ENCODE data around the gene ZNHIT2.

The ZNHIT2 gene

DNA sequence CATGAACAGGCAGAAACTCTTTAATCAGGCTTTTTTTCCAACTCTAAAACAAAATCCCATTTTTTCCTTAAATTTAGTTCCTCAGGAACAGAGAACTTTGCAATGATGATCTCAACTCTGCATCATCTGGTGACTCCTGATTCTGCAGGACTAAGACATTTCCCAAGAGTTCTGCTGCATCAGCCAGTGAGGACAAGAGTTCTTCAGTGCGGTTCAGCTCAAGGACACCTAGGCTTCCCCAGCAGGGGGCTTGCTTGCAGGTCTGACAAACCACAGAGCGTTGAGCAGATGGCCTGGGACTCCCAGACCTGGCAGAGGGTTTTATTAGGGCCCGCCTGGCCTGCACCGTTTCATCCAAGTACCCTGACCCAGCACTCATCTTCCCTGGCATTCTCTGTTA is 40.0 kb downstream of the ZNHIT2 start:
- no peak for DNase-seq (ENCODE audit: low read depth in 2 of 2, low spot score in 1 of 2)

GRCh38 chr11:65072631-65072966 is 44.9 kb downstream of the ZNHIT2 start:
- DNase-seq (ENCODE audit: low read depth in 2 of 2, low spot score in 1 of 2): no peak

DNA sequence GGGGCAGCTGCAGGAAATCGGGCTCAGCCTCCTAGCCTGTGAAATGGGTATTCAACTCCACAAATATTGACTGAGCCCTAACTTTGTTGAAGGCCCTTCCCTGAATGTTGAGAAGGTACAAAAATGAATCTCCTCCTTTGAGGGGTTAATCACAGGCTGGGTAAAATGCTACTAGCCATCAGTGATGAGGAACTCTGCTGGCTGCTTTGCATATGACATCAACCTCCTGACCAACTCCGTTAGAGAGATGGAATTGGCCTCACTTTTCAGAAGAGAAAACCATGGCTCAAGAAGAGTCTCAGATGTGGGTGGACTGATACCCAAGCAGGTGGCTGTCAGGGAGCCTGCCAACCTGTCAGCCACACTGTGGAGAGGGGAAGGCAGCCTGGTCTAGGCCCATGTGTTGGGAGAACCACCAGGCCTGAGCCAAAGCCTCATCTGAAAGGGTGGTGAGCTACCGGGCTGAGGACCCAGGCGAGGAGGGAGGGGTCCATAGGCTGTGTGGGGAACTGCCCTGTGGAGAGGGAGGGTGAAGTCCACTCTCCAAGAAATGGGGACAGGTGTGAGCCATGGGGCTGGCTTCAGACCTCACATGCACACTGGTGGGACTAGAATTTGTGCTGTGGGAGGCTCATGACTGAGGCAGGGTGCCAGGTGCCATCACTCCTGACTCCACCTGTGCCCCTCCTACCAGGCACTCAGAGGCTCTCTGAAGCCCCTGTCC is 45.4 kb downstream of the ZNHIT2 start:
- no peak for DNase-seq (ENCODE audit: low read depth in 2 of 2, low spot score in 1 of 2)

GRCh38 chr11:65069217-65069616 is 48.3 kb downstream of the ZNHIT2 start:
- no peak for DNase-seq (ENCODE audit: low read depth in 2 of 2, low spot score in 1 of 2)

DNA sequence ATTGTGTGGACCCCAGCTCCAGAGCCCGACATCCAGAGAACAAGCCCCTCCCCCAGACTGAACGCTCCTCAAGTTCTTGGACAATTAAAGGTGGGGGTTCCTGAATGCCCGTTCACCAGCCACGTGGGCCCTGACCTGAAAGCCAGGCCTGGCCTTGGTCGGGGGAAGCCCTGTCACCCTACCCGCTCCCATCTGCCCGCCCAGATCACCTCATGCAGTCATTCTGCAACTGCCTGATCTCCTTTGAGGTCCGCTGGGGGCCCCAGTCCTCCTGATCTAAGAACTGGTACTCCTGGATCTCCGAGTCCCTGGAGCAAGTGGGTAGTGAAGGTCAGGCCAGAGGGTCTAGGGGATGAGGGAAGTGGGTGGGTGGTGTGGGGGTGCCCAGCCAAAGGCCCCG is 50.1 kb downstream of the ZNHIT2 start:
- DNase-seq (ENCODE audit: low read depth in 2 of 2, low spot score in 1 of 2): no peak

DNA sequence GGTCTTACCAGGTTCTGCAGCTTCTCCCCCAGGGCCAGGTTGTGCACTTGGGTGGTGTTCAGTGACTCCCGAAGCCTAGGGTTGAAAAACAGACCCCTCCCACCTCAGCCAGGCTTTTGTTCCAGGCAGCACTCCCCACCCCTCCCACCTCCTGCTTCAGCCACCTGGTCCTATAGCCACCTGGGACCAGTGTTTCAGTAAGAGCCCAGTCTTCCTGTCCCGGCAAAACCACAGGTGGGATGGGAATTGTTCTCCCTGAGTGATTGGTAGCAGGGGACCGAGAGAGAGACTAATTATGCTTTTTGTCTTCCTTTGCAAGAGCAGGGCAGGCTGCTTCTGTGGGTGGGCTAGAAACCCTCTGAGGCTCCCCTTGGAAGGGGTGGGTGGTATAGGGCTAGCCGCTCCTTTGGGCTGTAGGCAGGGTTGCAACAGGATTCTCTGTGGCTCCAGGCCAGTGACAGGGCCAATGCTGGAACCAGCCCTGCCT is 50.7 kb downstream of the ZNHIT2 start:
- no peak for DNase-seq (ENCODE audit: low read depth in 2 of 2, low spot score in 1 of 2)
